Measurements from ENCODE around the gene ORMDL3. TPM values are rescaled to one million over a fixed set of nuclear protein-coding genes. Genes with fewer than 3 reads are reported as not detected.

Gene ORMDL3
- polyA plus RNA-seq, 1 donor from 2014 or later: 90.1 TPM

- no peak overlapping the region for H3K4me2 ChIP-seq (ENCODE audit: low read length)
- no peak overlapping the region for H3K9ac ChIP-seq (ENCODE audit: low read length)
- no peaks in the 10 kb centered on the region for H3K27me3 ChIP-seq (ENCODE audit: insufficient read depth, low read depth, low read length)
- H4K20me1 ChIP-seq (ENCODE audit: insufficient read depth): no peaks in the 10 kb centered on the region
- no peaks in the 10 kb centered on the region for H3K9me2 ChIP-seq (ENCODE audit: insufficient read depth, low read length)
- peaks cover 15% of the 10 kb centered on the region for H3K79me2 ChIP-seq (replicated peaks; ENCODE audit: insufficient read depth, low read length)
- no peak overlapping the region for H3K4me3 ChIP-seq (ENCODE audit: low read length)
- no peaks in the 10 kb centered on the region for H3F3A ChIP-seq (ENCODE audit: insufficient read depth, low read length, poor library complexity, severe bottlenecking)
- no peak overlapping the region for H2AFZ ChIP-seq (ENCODE audit: low read depth, low read length)
- TF ChIP-seq MXI1 (conservative IDR thresholded peaks at IDR 0.05; ENCODE audit: poor library complexity, severe bottlenecking) (no peak), POLR2AphosphoS5 (IDR thresholded peaks at IDR 0.05) (no peak), SMC3 (conservative IDR thresholded peaks at IDR 0.05; ENCODE audit: poor library complexity) (no peak), RAD21 (conservative IDR thresholded peaks at IDR 0.05) (no peak)
- H3K9me3 ChIP-seq (ENCODE audit: low read length): no peaks in the 10 kb centered on the region
- no peaks in the 10 kb centered on the region for H3K36me3 ChIP-seq (ENCODE audit: insufficient read depth, low read length)
- no peak overlapping the region for H3K27ac ChIP-seq (ENCODE audit: low read length)
Measured at GRCh38 chr17:39924691-39925055, 2.7 kb downstream of the ORMDL3 start.

GRCh38 chr17:39923836-39924690, 3.3 kb downstream of the ORMDL3 start:
- no peak overlapping the region for H3K4me2 ChIP-seq (ENCODE audit: low read length)
- H3K27me3 ChIP-seq (ENCODE audit: insufficient read depth, low read depth, low read length): no peaks in the 10 kb centered on the region
- TF ChIP-seq CTCF (IDR thresholded peaks at IDR 0.05; ENCODE audit: poor library complexity, severe bottlenecking) (no peak), MXI1 (conservative IDR thresholded peaks at IDR 0.05; ENCODE audit: poor library complexity, severe bottlenecking) (no peak), REST (IDR thresholded peaks at IDR 0.05; ENCODE audit: borderline replicate concordance) (no peak)
- H4K20me1 ChIP-seq (ENCODE audit: insufficient read depth): no peaks in the 10 kb centered on the region
- H2AFZ ChIP-seq (ENCODE audit: low read depth, low read length): no peak overlapping the region
- H3K9ac ChIP-seq (ENCODE audit: low read length): no peak overlapping the region
- H3F3A ChIP-seq (ENCODE audit: insufficient read depth, low read length, poor library complexity, severe bottlenecking): no peaks in the 10 kb centered on the region
- H3K9me3 ChIP-seq (ENCODE audit: low read length): no peaks in the 10 kb centered on the region
- no peaks in the 10 kb centered on the region for H3K9me2 ChIP-seq (ENCODE audit: insufficient read depth, low read length)
- H3K79me2 ChIP-seq (replicated peaks; ENCODE audit: insufficient read depth, low read length): peaks cover 15% of the 10 kb centered on the region
- no peak overlapping the region for H3K27ac ChIP-seq (ENCODE audit: low read length)
- no peaks in the 10 kb centered on the region for H3K36me3 ChIP-seq (ENCODE audit: insufficient read depth, low read length)
- H3K4me3 ChIP-seq (ENCODE audit: low read length): no peak overlapping the region

GRCh38 chr17:39923230-39923629, 4.2 kb downstream of the ORMDL3 start:
- no peak overlapping the region for H3K4me2 ChIP-seq (ENCODE audit: low read length)
- H3K36me3 ChIP-seq (ENCODE audit: insufficient read depth, low read length): no peaks in the 10 kb centered on the region
- H2AFZ ChIP-seq (ENCODE audit: low read depth, low read length): no peak overlapping the region
- no peaks in the 10 kb centered on the region for H4K20me1 ChIP-seq (ENCODE audit: insufficient read depth)
- H3K9me2 ChIP-seq (ENCODE audit: insufficient read depth, low read length): no peaks in the 10 kb centered on the region
- no peak overlapping the region for H3K4me3 ChIP-seq (ENCODE audit: low read length)
- TF ChIP-seq RAD21 (conservative IDR thresholded peaks at IDR 0.05) (no peak), POLR2AphosphoS5 (IDR thresholded peaks at IDR 0.05) (no peak), EP300 (conservative IDR thresholded peaks at IDR 0.05; ENCODE audit: poor library complexity, severe bottlenecking) (no peak), TAF1 (IDR thresholded peaks at IDR 0.05; ENCODE audit: low read depth) (no peak), REST (IDR thresholded peaks at IDR 0.05; ENCODE audit: borderline replicate concordance) (no peak), CTCF (IDR thresholded peaks at IDR 0.05; ENCODE audit: poor library complexity, severe bottlenecking) (no peak), MXI1 (conservative IDR thresholded peaks at IDR 0.05; ENCODE audit: poor library complexity, severe bottlenecking) (no peak), EZH2 (IDR thresholded peaks at IDR 0.05; ENCODE audit: borderline replicate concordance, insufficient read depth, low read length, poor library complexity, severe bottlenecking) (no peak), SMC3 (conservative IDR thresholded peaks at IDR 0.05; ENCODE audit: poor library complexity) (no peak)
- H3K9me3 ChIP-seq (ENCODE audit: low read length): no peaks in the 10 kb centered on the region
- no peak overlapping the region for H3K27ac ChIP-seq (ENCODE audit: low read length)
- no peak overlapping the region for H3K9ac ChIP-seq (ENCODE audit: low read length)
- H3F3A ChIP-seq (ENCODE audit: insufficient read depth, low read length, poor library complexity, severe bottlenecking): no peaks in the 10 kb centered on the region
- H3K27me3 ChIP-seq (ENCODE audit: insufficient read depth, low read depth, low read length): no peaks in the 10 kb centered on the region
- H3K79me2 ChIP-seq (replicated peaks; ENCODE audit: insufficient read depth, low read length): peaks cover 15% of the 10 kb centered on the region
